HG03025 (cell line): ENCODE results near the gene CCDC12.

ENCODE experiments used
- ATAC-seq: cut with Tn5 transposase; IDR thresholded peaks from one replicate; pipeline ENCODE4 v1.9.1; 2021; ENCODE audit warnings: mild to moderate bottlenecking, moderate library complexity; ENCODE audit not compliant: unreplicated experiment, low FRiP score

CCDC12 gene

GRCh38 chr3:46943237-46944187 is 33.0 kb downstream of the CCDC12 start:
- no peak for ATAC-seq

GRCh38 chr3:46942481-46943236 is 33.9 kb downstream of the CCDC12 start:
- ATAC-seq, result no peak

- ATAC-seq, result no peak
These were observed 34.5 kb downstream of the CCDC12 start for GRCh38 chr3:46942076-46942475.

GRCh38 chr3:46939578-46940445 is 36.7 kb downstream of the CCDC12 start:
- ATAC-seq, result no peak

- no peak for ATAC-seq
These were observed 38.4 kb downstream of the CCDC12 start for GRCh38 chr3:46938118-46938517.

- ATAC-seq, result no peak
These were observed 39.8 kb downstream of the CCDC12 start for GRCh38 chr3:46936733-46937250.

- ATAC-seq, result no peak
These were observed 40.5 kb downstream of the CCDC12 start for GRCh38 chr3:46935989-46936558.

DNA sequence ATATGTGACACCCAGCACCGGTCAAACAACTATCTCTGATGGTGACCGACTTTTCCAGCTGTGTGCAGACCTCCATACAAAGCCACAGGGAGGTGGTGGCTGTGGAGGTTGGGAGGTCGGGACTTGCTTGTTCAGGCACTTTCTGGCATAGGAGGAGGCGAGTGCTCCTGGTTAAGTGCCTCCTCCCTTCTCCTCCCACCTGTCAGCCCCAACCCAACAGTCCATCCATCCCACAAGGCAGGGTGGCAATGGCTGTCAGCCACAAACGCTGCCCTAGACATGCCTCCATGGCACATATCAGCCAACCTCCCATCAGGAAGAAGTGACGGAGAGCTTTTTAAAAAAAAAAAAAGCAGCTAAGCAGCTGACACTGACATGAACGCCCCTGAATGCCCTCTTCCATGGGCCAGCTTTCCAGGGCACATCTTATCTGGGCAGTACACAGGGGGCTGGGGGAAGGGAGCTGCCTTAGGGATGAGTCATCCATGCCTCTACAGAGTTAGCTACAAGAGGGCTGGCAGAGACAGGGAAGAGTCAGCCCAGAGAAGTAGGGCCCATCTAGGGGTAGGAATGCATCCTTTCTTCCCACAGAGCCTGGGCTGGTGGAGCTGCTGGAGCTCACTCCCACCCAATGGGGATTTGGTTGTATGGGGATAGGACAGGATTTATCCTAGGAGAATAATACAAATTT is 41.2 kb downstream of the CCDC12 start:
- ATAC-seq, result no peak

DNA sequence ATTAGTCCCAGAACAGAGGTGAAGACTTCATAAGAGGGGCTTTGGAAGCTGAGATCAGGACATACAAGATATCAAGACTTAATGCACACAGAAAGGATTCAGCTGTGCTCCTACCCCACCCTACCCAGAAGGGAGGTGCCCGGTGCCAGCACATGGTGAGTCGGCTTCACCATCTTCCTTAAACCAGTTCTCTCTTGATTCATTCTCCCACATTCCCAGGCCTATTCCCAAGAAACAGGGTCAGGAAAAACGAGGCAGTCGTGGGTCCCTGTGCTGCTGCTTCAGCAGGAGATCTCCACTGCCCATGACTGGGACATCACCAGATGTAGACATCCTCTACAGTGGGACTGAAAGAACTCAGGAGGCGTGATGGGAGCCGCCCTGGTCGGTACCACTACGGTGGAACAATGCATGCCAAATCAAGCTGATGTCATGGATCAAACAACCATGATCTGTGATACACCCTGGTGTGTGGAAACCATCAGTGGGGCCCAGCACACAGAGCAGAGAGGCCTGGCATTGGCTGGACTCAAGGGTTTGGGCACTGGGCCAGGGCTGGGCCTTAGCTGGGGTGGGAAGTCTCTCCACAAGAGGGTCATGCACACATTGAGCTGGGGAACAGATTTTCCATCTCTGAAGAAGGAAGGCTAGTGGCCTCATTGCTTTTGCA is 41.9 kb downstream of the CCDC12 start:
- no peak for ATAC-seq

GRCh38 chr3:46934072-46934471 is 42.5 kb downstream of the CCDC12 start:
- no peak for ATAC-seq

GRCh38 chr3:46933261-46933660 is 43.3 kb downstream of the CCDC12 start:
- no peak for ATAC-seq

DNA sequence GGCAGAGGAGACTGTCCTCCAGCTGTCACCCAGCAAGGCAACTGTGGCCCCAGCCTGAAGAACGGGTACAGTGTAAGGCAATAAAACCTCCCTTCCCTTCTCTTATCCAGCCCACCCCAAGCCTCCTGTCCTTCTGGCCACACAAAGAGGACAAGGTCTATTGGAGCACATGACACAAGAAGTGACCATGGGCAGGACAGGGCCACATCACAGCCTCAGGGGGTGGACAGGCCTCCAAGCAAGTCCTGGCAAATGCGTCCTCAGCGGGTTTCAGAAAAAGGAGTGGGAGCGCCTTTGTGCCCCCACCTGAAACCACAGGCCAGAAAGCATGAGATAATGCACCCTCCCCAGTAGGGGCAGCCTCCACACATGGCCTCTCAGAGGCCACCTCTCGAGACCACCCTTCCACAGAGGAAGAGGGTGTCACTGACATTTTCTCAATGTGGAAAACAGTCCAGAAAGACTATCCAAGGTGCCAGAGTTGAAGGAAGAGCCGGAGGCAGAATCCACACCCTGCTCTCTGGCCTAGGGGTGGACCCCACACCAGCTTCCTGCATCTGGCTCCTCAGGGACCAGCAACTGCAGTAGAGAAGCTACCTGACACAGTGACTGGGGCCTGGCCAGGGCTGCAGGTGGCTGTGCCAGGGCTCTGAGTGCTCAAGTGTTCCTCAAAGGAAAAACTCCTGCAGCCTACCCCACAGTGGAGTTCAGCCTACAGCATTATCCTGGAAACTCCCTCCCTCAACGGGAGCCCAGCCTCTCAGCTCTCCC is 43.9 kb downstream of the CCDC12 start:
- no peak for ATAC-seq

DNA sequence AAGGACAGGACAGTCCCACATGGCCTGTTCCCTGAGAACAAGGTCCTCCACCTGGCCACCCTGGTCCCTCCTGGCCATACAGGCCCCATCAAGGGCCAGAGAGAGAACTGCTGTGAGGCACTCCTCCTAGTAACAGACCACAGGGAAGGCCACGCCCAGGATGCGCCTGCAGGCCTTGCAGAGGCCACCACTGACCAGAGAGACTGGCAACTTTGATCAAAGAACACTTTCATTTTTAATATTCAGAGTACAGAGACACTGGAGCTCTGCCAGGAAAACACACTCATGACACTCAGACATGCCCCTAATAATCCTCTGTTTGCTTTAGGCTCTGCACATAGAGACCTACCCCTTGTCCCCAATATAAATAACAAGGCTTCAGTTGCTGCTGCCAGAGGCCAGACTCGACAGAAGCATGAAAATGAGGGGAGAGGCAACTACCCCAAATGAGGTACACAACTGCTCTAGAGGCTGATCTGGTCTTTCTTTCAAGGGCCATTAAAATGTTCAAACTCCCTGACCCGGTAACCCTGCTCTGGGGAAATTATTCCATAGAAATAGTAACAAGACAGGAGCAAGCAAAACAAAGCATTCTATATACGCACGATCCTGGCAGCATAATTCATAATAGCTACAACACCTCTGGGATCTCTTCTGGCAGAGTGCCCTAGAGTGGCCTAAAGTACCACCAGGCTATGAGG is 44.8 kb downstream of the CCDC12 start:
- no peak for ATAC-seq

GRCh38 chr3:46930945-46931403 is 45.6 kb downstream of the CCDC12 start:
- ATAC-seq, result no peak

- no peak for ATAC-seq
These were observed 46.2 kb downstream of the CCDC12 start for GRCh38 chr3:46930166-46930944.

- ATAC-seq, result no peak
These were observed 47.2 kb downstream of the CCDC12 start for GRCh38 chr3:46929324-46929723.

GRCh38 chr3:46928282-46928681 is 48.3 kb downstream of the CCDC12 start:
- no peak for ATAC-seq
